ENCODE data around the gene CDH4. TPM values are rescaled to one million over a fixed set of nuclear protein-coding genes. Genes with fewer than 3 reads are reported as not detected.

CDH4 gene
- polyA plus RNA-seq, 1 experiment = 1.5 TPM

DNA sequence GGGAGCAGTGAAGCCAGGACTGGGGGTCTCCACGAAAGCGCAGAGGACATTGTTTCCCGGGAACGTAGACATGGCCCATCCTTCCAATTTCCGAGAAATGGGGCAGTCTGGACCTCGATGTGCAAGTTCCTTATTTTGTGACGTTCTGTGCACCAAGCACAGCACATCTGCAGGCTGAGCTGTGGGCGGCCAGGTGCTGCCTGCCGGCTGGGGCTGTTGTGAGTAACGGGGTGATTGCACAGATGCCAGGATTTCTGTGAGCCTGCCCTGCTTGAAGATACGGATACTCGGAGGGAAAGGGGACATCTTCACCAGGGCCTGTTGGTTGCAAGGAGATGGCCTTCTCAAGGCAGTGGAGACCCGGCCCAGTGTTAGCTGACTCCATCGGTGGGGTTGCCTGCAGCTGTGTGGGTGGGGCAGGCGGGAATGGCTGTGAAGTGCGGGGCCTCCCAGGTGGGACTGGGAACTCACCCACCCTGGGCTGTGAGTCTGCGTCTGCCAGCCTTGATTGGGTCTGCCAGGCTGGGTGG lies 27.6 kb downstream of the CDH4 start:
- CTCF ChIA-PET = no interaction called here
- no peaks in the 10 kb centered on the region for H3K36me3 ChIP-seq (ENCODE audit: control insufficient read depth, insufficient read depth, low read length)
- POLR2A ChIA-PET = no interaction called here

DNA sequence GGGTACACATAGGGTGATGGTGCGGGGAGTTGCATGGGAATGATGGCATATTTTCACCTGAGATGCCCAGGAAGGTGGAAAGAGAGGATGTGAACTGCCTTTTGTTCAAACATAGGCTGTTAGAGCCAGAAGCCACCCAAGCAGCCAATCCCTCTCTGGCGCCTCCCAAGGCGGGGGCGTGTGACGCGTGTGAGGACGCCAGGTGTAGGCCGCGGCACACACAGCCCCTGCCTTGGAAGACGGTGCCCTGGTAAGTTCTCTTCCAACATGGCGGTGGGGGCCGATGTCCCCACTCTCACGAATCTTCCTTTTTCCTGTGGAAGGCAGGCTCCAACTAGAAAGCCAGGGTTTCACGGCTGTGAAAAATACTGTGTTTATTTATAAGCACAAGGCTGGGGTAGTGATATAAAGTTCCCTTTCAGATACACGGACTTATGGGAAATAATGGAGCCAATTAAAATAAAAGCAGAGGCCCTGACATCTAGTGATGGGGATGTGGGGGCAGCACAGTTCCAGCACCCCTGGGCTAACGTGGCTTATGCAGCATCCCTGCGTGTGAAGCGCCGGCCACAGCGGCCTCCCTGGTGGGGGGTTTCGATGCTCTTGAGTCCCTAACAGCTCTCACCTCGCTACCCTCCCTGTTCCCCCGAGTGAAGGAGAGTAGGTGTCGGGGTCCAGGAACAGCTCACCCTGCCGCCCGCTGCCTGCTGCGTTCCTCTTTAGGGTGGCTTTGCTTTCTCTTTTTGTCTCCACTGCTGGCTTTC lies 28.3 kb downstream of the CDH4 start:
- Histone ChIP-seq H3K4me3 (ENCODE audit: low read depth, low read length) (no peak overlapping the region), H3K36me3 (ENCODE audit: control insufficient read depth, insufficient read depth, low read length) (no peaks in the 10 kb centered on the region), H3K27me3 (ENCODE audit: control insufficient read depth, insufficient read depth, low read length) (no peaks in the 10 kb centered on the region)
- CTCF ChIA-PET = no interaction called here
- TF ChIP-seq, protein P1, sequence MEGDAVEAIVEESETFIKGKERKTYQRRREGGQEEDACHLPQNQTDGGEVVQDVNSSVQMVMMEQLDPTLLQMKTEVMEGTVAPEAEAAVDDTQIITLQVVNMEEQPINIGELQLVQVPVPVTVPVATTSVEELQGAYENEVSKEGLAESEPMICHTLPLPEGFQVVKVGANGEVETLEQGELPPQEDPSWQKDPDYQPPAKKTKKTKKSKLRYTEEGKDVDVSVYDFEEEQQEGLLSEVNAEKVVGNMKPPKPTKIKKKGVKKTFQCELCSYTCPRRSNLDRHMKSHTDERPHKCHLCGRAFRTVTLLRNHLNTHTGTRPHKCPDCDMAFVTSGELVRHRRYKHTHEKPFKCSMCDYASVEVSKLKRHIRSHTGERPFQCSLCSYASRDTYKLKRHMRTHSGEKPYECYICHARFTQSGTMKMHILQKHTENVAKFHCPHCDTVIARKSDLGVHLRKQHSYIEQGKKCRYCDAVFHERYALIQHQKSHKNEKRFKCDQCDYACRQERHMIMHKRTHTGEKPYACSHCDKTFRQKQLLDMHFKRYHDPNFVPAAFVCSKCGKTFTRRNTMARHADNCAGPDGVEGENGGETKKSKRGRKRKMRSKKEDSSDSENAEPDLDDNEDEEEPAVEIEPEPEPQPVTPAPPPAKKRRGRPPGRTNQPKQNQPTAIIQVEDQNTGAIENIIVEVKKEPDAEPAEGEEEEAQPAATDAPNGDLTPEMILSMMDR (IDR thresholded peaks at IDR 0.05; ENCODE audit: insufficient read depth, low read depth, low read length) = no peak
- POLR2A ChIA-PET = no interaction called here
- no peak for DNase-seq (ENCODE audit: low read depth)

More for the DNA sequence above, 27.6 kb downstream of the CDH4 start:
- Histone ChIP-seq H3K27me3 (ENCODE audit: control insufficient read depth, insufficient read depth, low read length) (no peaks in the 10 kb centered on the region), H3K4me3 (ENCODE audit: low read depth, low read length) (no peak overlapping the region)
- no peak for DNase-seq (ENCODE audit: low read depth)
- TF ChIP-seq, protein P1 (IDR thresholded peaks at IDR 0.05; ENCODE audit: insufficient read depth, low read depth, low read length) = no peak

DNA sequence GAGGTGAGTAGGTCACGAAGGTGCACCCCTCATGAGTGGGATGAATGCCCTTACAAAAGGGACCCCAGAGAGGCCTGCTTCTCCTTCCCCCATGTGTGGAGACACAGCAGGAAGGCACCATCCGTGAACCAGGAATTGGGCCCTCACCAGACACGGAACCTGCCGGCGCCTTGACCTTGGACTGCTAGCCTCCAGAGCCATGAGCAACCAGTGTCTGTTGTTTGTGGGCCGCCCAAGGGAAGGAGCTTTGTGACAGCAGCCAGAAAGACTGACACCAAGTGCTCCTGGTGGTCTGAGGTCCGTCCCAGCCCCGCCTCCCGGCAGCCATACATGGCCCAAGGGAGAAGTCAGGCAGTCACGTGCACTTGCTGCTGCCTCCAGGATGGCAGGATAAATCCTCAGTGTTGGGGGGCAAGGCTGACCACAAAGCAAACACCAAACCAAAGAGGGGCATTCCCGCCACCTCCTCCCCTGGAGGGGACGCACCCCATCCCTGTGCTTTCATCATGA lies 29.3 kb downstream of the CDH4 start:
- Histone ChIP-seq H3K4me3 (ENCODE audit: low read depth, low read length) (no peak overlapping the region), H3K27me3 (ENCODE audit: control insufficient read depth, insufficient read depth, low read length) (no peaks in the 10 kb centered on the region), H3K36me3 (ENCODE audit: control insufficient read depth, insufficient read depth, low read length) (no peaks in the 10 kb centered on the region)
- TF ChIP-seq, protein P1 (IDR thresholded peaks at IDR 0.05; ENCODE audit: insufficient read depth, low read depth, low read length) = no peak
- DNase-seq (ENCODE audit: low read depth) = no peak
- CTCF ChIA-PET = no interaction called here
- POLR2A ChIA-PET = no interaction called here

DNA sequence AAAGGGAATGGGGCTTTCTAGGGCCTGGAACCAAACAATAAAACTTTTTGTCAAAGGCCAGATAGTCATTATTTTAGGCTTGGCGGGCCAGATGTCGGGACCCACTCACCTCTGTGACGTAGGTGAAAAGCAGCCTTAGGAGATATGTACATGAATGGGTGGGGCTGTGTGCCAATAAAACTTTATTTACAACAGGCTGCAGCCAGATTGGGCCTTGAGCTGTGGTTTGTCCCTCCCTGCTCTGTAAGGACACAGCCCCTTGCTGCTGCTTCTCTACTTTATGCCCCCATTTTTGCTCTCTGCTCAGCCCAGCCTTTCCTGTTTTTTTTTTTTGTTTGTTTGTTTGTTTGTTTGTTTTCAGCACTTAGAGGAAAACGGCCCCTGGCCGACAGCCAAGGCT lies 32.7 kb downstream of the CDH4 start:
- POLR2A ChIA-PET = no interaction called here
- CTCF ChIA-PET = no interaction called here
- no peaks in the 10 kb centered on the region for H3K27me3 ChIP-seq (ENCODE audit: control insufficient read depth, insufficient read depth, low read length)
- TF ChIP-seq, protein P1 (IDR thresholded peaks at IDR 0.05; ENCODE audit: insufficient read depth, low read depth, low read length) = no peak
- H3K4me3 ChIP-seq (ENCODE audit: low read depth, low read length) = no peak overlapping the region
- no peak for DNase-seq (ENCODE audit: low read depth)
- H3K36me3 ChIP-seq (ENCODE audit: control insufficient read depth, insufficient read depth, low read length) = no peaks in the 10 kb centered on the region

DNA sequence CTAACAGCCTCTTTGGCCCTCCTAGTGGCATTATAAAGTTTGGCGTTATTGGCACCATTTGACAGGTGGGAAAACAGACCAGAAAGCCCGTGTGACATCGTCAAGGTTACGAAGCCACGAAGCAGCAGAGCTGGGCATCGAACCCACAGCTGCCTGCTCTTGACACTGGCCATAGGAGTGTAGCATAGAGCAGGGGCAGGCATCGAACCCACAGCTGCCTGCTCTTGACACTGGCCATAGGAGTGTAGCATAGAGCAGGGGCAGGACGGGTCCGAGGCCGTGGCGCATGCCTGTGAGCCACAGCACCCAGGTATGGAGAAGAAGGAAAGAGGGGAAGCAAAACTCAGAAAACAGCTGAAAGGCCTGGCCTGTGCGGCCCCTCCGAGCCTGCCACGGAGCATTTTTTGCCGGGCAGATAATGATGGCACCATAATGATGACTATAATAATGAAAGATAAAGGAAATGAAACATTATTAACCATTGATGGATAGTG lies 33.1 kb downstream of the CDH4 start:
- H3K27me3 ChIP-seq (ENCODE audit: control insufficient read depth, insufficient read depth, low read length) = no peaks in the 10 kb centered on the region
- TF ChIP-seq, protein P1 (IDR thresholded peaks at IDR 0.05; ENCODE audit: insufficient read depth, low read depth, low read length) = no peak
- ChIA-PET POLR2A (no interaction called here), CTCF (no interaction called here)
- DNase-seq (ENCODE audit: low read depth) = no peak
- H3K36me3 ChIP-seq (ENCODE audit: control insufficient read depth, insufficient read depth, low read length) = no peaks in the 10 kb centered on the region
- no peak overlapping the region for H3K4me3 ChIP-seq (ENCODE audit: low read depth, low read length)

Measured in BJ (cell line).